Urothelium cell line (cell line): ENCODE results near the gene RCCD1.

Source experiments
- DNase-seq: peaks from one replicate; pipeline ENCODE4 v3.0.0; 2011; ENCODE audit warnings: low spot score, mixed read lengths
- FAIRE-seq: peaks from 2 replicates; lab custom pipeline; 2011; peaks lifted over from hg19 to GRCh38; lab: Jason Lieb, UNC

The RCCD1 gene

DNA sequence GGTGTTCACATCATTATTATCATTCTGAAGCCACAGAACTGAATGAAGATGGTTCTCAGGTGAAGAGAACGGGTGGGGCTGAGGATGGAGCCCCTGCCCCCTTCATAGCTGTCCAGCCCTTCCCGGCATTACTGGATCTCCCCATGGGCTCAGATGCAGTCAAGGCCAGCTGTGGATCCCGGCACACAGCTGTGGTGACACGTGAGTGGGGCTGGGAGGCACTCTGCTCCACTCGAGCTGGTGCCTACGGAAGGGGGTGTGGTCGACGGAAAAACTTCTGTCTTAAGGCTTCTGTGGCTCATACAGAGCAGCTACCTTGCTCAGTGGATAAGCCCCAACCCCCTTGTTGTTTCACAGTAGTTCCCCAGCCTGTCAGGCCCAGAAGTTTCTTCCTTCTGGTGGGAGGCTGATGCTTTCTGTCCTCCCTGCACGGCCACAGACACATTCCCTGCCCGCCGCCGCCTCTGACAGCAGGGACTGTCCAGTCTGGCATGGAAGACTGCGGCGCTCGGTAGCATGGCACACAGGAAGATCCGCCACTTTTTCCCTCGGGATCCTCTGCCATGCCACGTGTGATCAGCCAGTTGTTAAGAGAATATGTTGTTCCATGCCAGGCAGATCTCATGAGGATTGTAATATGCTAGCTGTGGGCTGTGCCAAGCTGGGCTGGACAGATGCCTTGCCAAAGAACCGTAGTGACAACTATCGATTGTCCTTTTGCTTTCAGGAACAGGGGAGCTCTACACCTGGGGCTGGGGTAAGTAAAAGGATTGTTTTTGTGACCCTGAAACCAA, 5.8 kb downstream of the RCCD1 start:
- DNase-seq (no peak), FAIRE-seq (peak; percentile 66)

DNA sequence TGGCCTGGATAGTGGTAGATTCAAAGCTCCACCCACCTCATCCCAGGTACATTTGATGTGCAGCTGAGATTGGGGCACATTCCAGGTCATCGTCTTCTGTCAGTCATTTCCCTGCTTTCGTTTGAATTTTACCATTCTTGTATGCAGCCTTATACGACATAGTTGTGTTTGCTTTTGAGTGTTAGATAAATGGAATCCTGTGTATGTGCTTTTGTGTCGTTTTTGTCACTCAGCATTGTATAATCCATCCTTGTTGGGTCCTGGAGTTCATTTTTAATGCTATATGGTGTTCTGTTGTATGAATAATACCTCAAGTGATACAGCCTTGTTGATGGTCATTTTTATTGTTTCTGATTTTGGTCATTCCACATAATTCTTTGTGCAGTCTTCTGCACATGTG, 7.3 kb downstream of the RCCD1 start:
- no peak for FAIRE-seq

DNA sequence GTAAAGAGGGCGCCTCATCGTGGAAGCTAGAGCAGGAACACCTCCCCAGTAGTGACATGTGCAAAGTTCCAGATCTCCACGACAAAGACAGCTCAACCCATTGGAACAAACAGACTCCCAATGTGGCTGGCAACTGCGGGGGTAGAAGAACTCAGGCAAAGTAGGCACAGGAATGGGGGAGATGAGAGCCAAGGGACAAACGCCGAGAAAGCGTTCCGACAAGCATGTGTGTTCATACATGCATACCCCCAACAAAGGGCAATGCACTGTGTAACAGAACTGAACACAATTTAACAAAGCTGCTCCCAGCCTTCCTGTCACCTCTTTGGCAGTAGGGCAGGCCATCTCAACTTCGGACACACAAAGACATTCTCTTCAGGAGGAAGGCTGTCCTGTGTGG, 11.6 kb downstream of the RCCD1 start:
- FAIRE-seq (no peak), DNase-seq (no peak)

More for the DNA sequence above, 7.3 kb downstream of the RCCD1 start:
- no peak for DNase-seq

DNA sequence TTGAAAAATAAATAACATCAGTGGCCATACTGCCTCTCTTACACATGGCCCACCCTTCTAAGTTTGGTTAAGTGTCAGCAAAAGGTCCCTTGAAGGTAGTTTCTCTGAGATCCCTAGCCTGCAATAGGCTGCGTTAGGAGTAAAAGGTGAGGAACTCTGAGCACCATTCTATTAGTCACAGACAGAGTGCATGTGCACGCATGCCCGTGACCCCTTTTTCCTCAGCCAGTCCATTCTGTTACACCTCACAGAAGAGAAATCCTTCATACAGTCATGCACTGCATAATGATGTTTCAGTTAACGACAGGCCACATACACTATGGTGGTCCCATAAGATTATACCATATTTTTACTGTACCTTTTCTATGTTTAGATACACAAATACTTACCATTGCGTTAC, 12.5 kb downstream of the RCCD1 start:
- FAIRE-seq = no peak
- DNase-seq = no peak

DNA sequence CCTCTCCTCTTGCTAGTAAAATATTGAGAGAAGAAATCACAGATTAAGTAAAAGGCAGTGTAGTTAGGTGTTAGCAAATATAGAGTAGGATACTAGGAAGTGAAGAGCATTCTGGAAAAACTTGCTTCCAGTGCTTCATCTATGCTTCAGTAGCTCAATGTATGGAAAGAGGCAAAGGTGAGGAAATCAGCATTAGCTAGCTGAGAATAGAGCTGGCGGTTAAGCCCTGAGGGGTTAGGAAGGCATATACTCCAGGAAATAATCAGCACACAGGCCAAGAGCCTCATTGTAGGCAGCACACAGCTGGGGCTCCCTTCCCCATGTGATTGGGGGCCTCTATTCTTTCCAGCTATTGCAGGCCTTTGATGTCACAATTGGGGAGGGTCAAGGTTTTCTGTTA, 13.8 kb downstream of the RCCD1 start:
- FAIRE-seq (no peak), DNase-seq (no peak)

DNA sequence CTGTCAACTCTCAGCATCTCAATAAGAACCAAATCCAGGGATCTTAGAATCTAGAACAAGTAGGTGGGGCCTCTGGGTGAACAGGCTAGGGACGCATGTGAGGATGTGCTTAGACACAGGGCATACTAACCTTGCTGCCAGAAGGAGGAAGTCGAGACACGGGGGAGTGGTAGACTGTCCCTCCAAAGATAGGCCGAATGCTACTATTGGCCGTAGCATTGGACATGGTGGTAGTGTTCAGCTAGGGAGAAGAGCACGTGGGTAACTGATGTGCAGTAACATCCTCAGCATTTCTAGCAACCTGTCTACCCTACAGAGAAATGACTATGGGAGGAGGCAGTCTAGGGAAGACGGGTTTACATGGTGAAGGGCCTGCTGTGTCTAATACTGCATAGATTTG, 15.6 kb downstream of the RCCD1 start:
- no peak for DNase-seq

DNA sequence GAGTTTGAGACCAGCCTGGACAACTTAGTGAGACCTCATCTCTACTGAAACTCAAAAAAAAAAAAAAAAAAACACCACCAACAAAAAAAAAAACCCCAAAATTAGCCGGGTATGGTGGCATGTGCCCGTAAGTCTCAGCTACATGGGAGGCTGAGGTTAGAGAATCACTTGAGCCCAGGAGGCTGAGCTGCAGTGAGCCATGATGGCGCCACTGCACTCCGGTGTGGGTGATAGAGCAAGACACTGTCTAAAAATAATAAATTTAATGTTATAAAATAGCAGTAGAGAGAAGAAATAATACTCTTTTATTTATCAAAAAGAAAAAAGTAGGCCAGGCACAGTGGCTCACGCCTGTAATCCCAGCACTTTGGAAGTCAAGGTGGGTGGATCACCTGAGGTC, 17.4 kb downstream of the RCCD1 start:
- no peak for DNase-seq
- FAIRE-seq = no peak

More for the DNA sequence above, 15.6 kb downstream of the RCCD1 start:
- no peak for FAIRE-seq

DNA sequence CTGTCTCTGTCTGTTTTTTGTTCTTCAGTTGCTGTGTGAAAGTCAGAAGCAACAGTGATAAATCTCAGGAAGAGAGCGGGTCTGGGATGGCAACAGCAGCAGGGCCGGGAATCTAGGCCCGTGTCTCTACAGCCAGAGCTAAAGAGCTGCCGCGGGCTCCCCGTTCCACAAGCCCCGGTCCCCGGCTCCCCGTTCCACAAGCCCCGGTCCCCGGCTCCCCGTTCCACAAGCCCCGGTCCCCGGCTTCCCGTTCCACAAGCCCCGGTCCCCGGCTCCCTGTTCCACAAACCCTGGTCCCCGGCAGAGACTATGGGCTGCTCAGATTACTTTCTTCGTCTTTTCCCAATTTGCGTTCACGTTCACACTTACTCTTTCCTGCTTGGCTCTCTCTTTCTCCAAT, 19.5 kb downstream of the RCCD1 start:
- no peak for DNase-seq
- FAIRE-seq = no peak

DNA sequence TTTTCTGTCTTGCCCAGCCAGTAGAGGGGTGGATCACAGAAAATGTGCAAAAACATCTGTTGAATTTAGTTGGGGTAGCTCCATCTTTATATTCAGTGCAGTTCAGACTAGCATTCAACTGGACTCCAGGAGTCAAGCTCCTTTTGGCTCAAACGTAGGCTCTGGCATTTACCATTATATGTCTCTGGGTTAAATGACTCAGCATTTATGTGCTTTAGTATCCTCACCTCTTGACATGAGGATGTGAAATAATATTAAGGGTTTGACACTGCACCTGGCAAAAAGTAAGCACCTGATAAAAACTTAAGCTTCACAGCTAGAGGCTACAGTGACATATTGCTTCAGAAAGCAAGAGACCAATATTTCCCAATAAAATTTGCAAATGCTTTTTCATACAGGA, 24.9 kb downstream of the RCCD1 start:
- no peak for DNase-seq
- FAIRE-seq = no peak

DNA sequence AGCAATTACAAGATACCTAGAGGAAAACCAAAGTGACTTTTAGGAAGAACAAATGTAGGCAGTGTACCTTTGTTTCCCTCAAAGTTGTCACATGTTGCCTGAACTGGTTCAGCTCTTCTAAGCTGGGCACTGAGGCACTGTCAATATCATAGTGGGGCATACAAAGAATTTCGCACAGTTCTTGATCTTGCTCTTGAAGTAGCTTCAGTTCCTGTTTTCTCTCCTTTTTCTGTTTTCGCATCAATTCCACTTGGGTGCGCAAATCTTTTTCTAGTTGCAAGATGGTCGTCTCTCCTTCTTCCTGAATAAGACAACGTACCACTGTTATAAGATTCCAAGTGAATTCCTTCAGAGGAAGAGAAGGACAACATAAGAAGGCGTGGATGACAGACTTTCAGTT, 27.0 kb downstream of the RCCD1 start:
- no peak for FAIRE-seq
- DNase-seq = no peak

DNA sequence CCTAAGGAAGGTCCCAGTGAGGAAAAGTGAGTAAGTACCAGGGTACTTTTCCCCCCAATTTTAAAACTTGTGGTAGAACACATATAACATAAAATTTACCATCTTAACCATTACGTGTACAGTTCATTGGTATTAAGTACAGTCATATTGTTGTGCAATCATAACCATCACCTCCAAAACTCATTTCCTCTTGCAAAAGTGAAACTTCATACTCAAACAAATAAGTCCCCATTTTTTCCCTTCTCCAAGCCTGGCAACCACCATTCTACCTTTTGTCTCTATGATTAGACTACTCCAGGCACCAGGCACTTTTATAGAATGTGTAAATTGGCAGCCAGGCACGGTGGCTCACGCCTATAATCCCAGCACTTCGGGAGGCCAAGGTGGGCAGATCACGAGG, 27.5 kb downstream of the RCCD1 start:
- FAIRE-seq (no peak), DNase-seq (no peak)

DNA sequence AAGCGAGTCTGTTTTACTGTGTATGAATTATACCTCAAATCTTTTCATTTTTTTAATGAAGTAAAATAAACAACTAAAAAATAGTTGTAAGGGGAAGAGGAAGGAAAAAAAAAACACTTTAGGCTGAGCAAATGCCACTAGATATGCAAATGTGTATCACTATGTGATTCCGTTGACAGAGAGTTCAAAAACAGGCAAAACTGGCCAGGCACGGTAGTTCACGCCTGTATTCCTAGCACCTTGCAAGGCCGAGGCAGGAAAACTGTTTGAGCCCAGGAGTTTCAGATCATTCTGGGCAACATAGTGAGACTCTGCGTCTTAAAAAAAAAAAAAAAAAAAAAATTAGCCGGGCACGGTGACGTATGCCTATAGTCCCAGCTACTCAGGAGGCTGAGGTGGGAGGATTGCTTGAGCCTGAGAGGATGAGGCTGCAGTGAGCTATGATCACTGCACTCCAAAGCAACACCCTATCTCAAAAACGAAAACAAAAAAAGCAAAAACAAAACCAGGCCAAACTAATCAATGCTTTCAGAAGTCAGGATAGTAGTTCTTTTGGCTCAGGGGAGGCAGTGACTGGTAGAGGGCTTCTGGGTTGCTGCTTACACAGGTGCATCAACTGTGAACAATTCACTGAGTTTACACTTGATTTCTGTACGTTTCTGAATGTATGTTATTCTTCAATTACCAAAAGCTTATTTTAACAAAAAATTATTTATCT, 32.3 kb downstream of the RCCD1 start:
- no peak for FAIRE-seq
- DNase-seq = no peak

DNA sequence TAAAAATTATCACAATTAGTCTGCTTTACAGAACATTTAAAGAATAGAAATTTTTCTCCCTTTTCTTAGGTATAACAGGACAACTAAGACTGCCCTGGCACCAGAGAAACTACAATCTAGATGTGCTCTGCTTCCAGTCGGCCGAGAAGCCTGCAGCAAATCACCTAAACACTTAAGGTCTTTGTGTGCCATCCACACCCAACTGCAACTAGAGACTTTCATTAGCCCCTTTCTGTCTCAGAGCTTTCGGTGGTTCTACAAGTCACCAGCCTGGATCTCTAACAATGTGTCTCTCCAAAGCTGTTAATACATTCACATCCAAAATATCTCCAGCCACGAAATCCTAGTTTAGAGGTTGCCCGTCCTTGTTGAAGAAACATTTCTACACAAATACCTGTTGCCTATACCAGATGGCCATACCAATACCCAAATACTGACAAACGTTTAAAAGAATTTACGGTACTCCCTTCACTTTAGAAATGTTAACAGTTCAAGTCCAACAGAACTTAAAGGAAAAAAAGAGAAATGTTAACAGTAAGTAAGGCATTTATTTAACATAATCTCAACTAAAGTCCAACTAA, 33.0 kb downstream of the RCCD1 start:
- FAIRE-seq = no peak
- DNase-seq = no peak

DNA sequence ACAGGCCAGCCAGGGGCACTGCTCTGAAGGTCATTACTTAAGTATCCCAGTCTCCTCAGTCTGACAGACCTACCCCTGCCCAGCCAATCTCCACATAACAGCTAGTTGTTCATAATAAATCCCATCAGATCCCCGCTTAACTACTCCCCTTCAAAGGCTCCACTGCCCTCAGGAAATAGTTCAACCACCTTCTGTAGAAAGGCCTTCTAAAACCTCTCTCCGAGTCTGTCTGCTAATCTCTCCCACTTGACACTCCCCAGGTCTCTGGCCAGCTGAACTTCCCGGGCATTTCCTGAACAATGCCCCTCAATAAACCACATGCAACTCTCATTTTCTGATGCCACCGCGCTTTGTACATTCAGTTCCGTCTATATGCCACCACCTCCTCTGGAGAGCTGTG, 33.6 kb downstream of the RCCD1 start:
- no peak for FAIRE-seq

DNA sequence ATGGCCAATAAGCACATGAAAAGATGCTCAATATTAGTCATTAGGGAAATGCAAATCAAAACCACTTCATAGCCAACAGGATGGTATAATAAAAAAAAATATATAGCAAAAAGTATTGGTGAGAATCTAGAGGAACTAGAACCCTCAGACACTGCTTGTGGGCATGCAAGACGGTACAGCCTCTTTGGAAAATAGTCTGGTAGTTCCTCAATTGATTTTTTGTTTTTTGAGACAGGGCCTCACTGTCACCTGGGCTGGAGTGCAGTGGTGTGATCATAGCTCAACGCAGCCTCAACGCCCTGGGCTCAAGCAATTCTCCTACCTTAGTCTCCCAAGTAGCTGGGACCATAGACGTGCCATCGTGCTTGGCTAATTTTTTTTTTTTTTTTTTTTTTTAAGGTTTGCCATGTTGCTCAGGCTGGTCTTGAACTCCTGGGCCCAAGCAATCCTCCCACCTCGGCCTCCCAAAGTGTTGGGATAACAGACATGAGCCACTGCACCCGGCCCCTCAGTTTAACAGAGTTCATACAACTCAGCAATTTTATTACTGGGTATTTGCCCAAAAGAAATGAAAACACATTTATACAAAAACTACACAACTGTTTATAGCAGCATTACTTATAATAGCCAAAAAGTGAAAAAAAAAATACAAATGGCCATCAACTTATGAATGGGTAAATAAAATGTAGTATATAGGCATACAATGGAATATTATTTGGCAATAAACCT, 34.5 kb downstream of the RCCD1 start:
- FAIRE-seq (no peak), DNase-seq (no peak)

More for the DNA sequence above, 33.6 kb downstream of the RCCD1 start:
- DNase-seq = no peak

DNA sequence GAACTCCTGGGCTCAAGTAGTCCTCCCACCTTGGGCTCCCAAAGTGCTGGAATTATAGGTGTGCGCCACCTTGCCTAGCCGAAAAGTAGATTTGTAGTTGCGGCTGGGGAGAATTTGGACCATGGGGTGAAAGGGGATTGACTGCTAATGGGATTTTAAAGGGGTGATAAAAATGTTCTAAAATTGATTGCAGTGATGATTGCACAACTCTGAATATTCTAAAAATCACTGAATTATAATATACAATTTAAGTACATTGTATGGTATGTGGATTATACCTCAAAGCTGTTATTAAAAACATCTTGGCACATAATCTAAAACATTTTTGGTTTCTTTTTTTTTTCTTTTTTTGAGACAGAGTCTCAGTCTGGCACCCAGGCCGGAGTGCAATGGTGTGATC, 35.8 kb downstream of the RCCD1 start:
- DNase-seq (no peak), FAIRE-seq (no peak)

DNA sequence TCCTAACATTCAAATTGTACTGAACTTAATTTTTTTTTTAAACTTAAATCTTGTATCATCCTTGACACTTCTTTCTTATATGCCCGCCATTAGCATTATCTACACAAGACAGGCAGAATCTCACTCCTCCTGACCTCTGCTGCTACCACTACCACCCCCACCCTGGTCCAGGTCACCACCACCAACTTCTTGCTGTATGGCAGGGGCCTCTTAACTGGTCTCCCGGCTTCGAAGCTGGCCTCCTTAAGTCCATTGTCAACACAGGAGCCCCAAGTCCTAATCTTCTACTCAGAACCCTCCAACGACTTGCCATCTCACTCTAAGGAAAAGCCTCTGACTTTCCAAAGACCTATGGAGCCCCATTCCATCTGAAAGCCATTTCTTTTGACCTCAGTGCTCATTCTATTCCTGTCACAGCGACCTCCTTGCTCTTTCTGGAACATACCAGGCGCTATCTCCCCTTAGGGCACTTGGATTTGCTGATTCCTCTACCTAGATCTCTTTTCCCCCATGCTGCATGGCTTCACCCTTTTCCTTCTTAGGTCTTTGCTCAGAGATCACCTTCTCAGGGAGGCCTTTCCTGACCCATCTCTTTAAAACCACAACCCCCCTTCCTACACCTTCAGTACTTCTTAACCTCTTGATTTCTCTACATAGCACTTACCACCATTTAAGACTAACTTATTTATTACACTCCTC, 37.1 kb downstream of the RCCD1 start:
- no peak for FAIRE-seq

DNA sequence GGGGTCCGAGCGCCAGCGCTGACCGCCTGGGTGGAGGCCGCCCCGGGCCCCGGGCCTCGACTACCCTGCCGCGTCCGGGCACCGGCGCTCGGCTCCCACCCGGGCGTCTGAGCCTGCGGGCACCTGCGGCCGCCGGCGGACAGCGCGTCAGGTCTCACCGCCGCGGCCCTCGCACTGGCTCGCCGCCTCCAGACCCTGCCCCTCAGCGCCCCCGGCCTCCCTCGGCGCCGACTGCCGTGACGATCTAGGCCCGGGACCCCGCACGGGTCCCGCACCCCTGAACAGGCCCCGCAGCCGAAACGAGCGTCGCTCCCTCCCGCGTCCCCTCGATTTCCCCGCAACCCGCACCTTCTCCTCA, 39.4 kb downstream of the RCCD1 start:
- FAIRE-seq (no peak), DNase-seq (peak; percentile 33)

More for the DNA sequence above, 37.1 kb downstream of the RCCD1 start:
- no peak for DNase-seq

DNA sequence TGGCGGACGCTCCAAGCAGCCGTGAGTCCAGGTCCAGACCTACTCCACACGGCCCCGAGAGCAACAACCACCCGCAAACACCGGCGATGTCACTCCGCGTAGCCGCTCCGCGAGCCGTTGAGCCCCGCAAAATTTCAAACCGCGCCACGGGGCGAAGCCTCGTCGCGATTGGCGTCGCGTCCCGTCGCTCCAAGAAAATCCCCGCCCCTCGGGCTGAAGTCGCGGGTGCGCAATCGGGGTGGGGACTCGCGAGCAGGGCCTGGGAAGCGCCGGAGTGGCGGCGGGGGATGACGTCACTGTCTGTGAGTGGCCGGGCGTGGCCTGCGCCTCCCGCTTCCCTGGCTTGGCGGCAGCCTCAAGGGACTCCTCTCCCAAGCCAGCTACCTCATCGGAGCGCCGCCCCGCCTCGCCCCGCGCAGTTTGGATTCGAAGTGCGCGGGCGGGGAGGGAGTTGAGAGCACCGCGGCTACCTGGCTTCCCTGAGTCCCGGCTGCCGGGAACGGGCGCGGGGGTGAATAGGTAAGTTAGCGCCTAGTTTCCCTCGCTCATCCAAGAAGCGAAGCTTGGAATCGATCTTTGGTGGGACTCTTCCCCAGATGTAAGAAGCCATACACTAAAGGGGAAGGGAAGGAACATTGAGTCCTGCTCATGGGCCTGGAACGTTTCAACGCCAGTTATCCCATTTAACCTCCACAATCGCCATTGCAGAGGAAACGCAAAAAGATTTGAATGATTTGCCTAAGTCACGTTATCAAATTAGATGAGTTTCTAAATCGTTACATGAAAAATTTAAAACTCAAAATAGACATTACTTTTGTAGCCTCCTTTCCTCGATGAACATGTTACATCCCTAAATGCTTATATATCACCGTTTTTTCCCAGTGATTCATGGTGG, 40.0 kb downstream of the RCCD1 start, which contains the start of gene PRC1:
TSS of gene PRC1 (minus strand) at position 119 of the 895 bp plus-strand sequence. CDS start at position 1, 118 bp downstream.
- peak; percentile 44 for FAIRE-seq
- peak; percentile 100 for DNase-seq

DNA sequence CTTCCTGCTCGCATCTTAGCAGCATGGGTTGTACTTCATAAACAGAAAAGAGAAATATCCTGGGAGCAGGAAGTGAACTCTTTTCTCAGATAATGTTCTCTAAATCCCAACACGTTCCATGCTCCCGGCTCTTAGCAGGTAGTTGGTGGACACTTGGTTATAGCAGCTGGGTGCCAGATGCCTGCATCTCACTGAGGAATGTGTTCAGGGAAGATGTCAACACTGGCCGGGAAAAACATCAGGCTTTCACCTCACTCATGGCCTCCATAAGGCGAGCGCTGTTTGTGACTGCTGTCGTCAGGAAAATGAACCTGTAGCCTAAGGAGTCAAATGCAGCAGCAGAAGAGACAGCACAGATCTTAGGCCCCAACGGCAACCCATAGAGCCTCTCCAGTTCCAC, 44.1 kb downstream of the RCCD1 start:
- FAIRE-seq (no peak), DNase-seq (no peak)
